ENCODE results near the gene CEP72.
"Not testable (repeated sequence)": the region's sequence is repeated elsewhere in the genome, so short reads cannot be mapped to it uniquely, and the experiment has no call there.

- TF ChIP-seq, protein P1, sequence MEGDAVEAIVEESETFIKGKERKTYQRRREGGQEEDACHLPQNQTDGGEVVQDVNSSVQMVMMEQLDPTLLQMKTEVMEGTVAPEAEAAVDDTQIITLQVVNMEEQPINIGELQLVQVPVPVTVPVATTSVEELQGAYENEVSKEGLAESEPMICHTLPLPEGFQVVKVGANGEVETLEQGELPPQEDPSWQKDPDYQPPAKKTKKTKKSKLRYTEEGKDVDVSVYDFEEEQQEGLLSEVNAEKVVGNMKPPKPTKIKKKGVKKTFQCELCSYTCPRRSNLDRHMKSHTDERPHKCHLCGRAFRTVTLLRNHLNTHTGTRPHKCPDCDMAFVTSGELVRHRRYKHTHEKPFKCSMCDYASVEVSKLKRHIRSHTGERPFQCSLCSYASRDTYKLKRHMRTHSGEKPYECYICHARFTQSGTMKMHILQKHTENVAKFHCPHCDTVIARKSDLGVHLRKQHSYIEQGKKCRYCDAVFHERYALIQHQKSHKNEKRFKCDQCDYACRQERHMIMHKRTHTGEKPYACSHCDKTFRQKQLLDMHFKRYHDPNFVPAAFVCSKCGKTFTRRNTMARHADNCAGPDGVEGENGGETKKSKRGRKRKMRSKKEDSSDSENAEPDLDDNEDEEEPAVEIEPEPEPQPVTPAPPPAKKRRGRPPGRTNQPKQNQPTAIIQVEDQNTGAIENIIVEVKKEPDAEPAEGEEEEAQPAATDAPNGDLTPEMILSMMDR (IDR thresholded peaks at IDR 0.05): not testable (repeated sequence)
- not testable (repeated sequence) for TF ChIP-seq FOXM1 (IDR thresholded peaks at IDR 0.05; ENCODE audit: low read depth); EP300 (IDR thresholded peaks at IDR 0.05; ENCODE audit: borderline replicate concordance in 1 of 2, low read depth in 1 of 2, low read length in 1 of 2); POLR2AphosphoS5 (IDR thresholded peaks at IDR 0.05; ENCODE audit: low read depth, low read length); NRF1 (IDR thresholded peaks at IDR 0.05; ENCODE audit: low read depth, low read length); NFIC (IDR thresholded peaks at IDR 0.05; ENCODE audit: borderline replicate concordance); ELF1 (IDR thresholded peaks at IDR 0.05); ZBTB33 (IDR thresholded peaks at IDR 0.05; ENCODE audit: borderline replicate concordance, low read depth); RAD21 (IDR thresholded peaks at IDR 0.05; ENCODE audit: low read length); TAF1 (IDR thresholded peaks at IDR 0.05; ENCODE audit: borderline replicate concordance, low read depth, low read length)
- TF ChIP-seq, protein P2, sequence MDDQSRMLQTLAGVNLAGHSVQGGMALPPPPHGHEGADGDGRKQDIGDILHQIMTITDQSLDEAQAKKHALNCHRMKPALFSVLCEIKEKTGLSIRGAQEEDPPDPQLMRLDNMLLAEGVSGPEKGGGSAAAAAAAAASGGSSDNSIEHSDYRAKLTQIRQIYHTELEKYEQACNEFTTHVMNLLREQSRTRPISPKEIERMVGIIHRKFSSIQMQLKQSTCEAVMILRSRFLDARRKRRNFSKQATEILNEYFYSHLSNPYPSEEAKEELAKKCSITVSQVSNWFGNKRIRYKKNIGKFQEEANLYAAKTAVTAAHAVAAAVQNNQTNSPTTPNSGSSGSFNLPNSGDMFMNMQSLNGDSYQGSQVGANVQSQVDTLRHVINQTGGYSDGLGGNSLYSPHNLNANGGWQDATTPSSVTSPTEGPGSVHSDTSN (IDR thresholded peaks at IDR 0.05): not testable (repeated sequence)
Observed at GRCh38 chr5:691049-691448, 78.9 kb downstream of the CEP72 start.

All from SK-N-SH (cell line).